NOMO-1 treated with DMSO at 0.1 percent for 48 hours (cell line): ENCODE measurements around the gene MDN1.

Experiments used
- DNase-seq: peaks from one replicate; lab custom pipeline; 2025; ENCODE audit not compliant: unreplicated experiment; lab: John Stamatoyannopoulos, UW

The MDN1 gene

GRCh38 chr6:89695667-89696066 is 123.9 kb downstream of the MDN1 start:
- DNase-seq, result no peak

- no peak for DNase-seq
Observed at GRCh38 chr6:89694428-89694827, 125.2 kb downstream of the MDN1 start.

GRCh38 chr6:89693207-89693606 is 126.4 kb downstream of the MDN1 start:
- DNase-seq, result no peak

GRCh38 chr6:89692256-89692655 is 127.3 kb downstream of the MDN1 start:
- no peak for DNase-seq

- no peak for DNase-seq
Observed at GRCh38 chr6:89690944-89691324, 128.7 kb downstream of the MDN1 start.

GRCh38 chr6:89689732-89690131 is 129.9 kb downstream of the MDN1 start:
- peak; percentile 72 for DNase-seq

GRCh38 chr6:89688328-89688727 is 131.3 kb downstream of the MDN1 start:
- DNase-seq, result no peak

GRCh38 chr6:89685311-89685710 is 134.3 kb downstream of the MDN1 start:
- no peak for DNase-seq

- peak; percentile 0 for DNase-seq
Observed at GRCh38 chr6:89682991-89683390, 136.6 kb downstream of the MDN1 start.

GRCh38 chr6:89681983-89682564 is 137.5 kb downstream of the MDN1 start:
- no peak for DNase-seq

- DNase-seq, result no peak
Observed at GRCh38 chr6:89680551-89680950, 139.0 kb downstream of the MDN1 start.

GRCh38 chr6:89680150-89680549 is 139.4 kb downstream of the MDN1 start:
- DNase-seq, result no peak

GRCh38 chr6:89679215-89680120 is 140.1 kb downstream of the MDN1 start:
- DNase-seq, result no peak

GRCh38 chr6:89678531-89678930 is 141.1 kb downstream of the MDN1 start:
- no peak for DNase-seq

GRCh38 chr6:89675949-89676748 is 143.4 kb downstream of the MDN1 start:
- no peak for DNase-seq

- no peak for DNase-seq
Observed at GRCh38 chr6:89670935-89671565, 148.5 kb downstream of the MDN1 start.

GRCh38 chr6:89669002-89669401 is 150.6 kb downstream of the MDN1 start:
- DNase-seq, result no peak

GRCh38 chr6:89667872-89668556 is 151.6 kb downstream of the MDN1 start:
- DNase-seq, result no peak

GRCh38 chr6:89662659-89663223 is 156.9 kb downstream of the MDN1 start:
- no peak for DNase-seq

- DNase-seq, result no peak
Observed at GRCh38 chr6:89661559-89661958, 158.0 kb downstream of the MDN1 start.
